GM23248 (cell line): Measurements from ENCODE around the gene CC2D2A. TPM values are rescaled to one million over a fixed set of nuclear protein-coding genes. Genes with fewer than 3 reads are reported as not detected.

Experiments
- DNase-seq: peaks from one replicate; pipeline ENCODE4 v3.0.0-alpha.2; 2015
- H2AFZ ChIP-seq: fragments of 200-600 bp; sonication (generic); 2 replicates; pipeline ENCODE4 v1.6.1; 2016; ENCODE audit warnings: antibody characterized with exemption
- H3F3A ChIP-seq: fragments of 200-600 bp; sonication (generic); 2 replicates; pipeline ENCODE4 v1.6.1; 2016; ENCODE audit warnings: mild to moderate bottlenecking, antibody characterized with exemption, mixed run types; ENCODE audit not compliant: insufficient read depth
- H3K27ac ChIP-seq: fragments of 200-600 bp; sonication (generic); 2 replicates; pipeline ENCODE4 v1.5.1; 2016; ENCODE audit warnings: mild to moderate bottlenecking
- H3K27me3 ChIP-seq: fragments of 200-600 bp; sonication (generic); replicated peaks from 2 replicates; pipeline ENCODE4 v1.6.1; 2016; ENCODE audit warnings: mild to moderate bottlenecking; ENCODE audit not compliant: insufficient read depth
- H3K36me3 ChIP-seq: fragments of 200-600 bp; sonication (generic); 2 replicates; pipeline ENCODE4 v1.6.1; 2016; ENCODE audit warnings: low read depth, mild to moderate bottlenecking
- H3K4me1 ChIP-seq: fragments of 200-600 bp; sonication (generic); 2 replicates; pipeline ENCODE4 v1.6.1; 2016; ENCODE audit warnings: mild to moderate bottlenecking; ENCODE audit not compliant: insufficient read depth
- H3K4me2 ChIP-seq: fragments of 200-600 bp; sonication (generic); one replicate; pipeline ENCODE4 v1.6.1; 2016; ENCODE audit warnings: mild to moderate bottlenecking; ENCODE audit not compliant: unreplicated experiment
- H3K4me3 ChIP-seq: fragments of 200-600 bp; sonication (generic); 2 replicates; pipeline ENCODE4 v1.5.1; 2016; ENCODE audit warnings: mild to moderate bottlenecking
- H3K79me2 ChIP-seq: fragments of 200-600 bp; sonication (generic); 2 replicates; pipeline ENCODE4 v1.6.1; 2016; ENCODE audit warnings: mild to moderate bottlenecking; ENCODE audit not compliant: insufficient read depth
- H3K9ac ChIP-seq: fragments of 200-600 bp; sonication (generic); 2 replicates; pipeline ENCODE4 v1.6.1; 2016; ENCODE audit warnings: mild to moderate bottlenecking
- H3K9me2 ChIP-seq: fragments of 200-600 bp; sonication (generic); 2 replicates; pipeline ENCODE4 v1.6.1; 2016; ENCODE audit warnings: mixed run types, mild to moderate bottlenecking, moderate library complexity; ENCODE audit not compliant: insufficient read depth
- H3K9me3 ChIP-seq: fragments of 200-600 bp; sonication (generic); one replicate; pipeline ENCODE4 v1.6.1; 2017; ENCODE audit warnings: low read depth
- H4K20me1 ChIP-seq: fragments of 200-600 bp; sonication (generic); 2 replicates; pipeline ENCODE4 v1.6.0; 2016; ENCODE audit not compliant: insufficient read depth
- EZH2 ChIP-seq: fragments of 200-600 bp; sonication (generic); IDR thresholded peaks from 2 replicates; pipeline ENCODE4 v1.6.1; 2018; ENCODE audit warnings: antibody characterized with exemption, mild to moderate bottlenecking; ENCODE audit not compliant: insufficient read depth, poor library complexity, severe bottlenecking
- EZH2phosphoT487 ChIP-seq: fragments of 200-600 bp; sonication (generic); IDR thresholded peaks from 2 replicates; pipeline ENCODE4 v1.6.1; 2018; ENCODE audit warnings: antibody characterized with exemption, moderate library complexity, mild to moderate bottlenecking, low read depth; ENCODE audit not compliant: insufficient read depth
- WGBS, 2 experiments: methylation state at CpG; one replicate each; pipeline ENCODE4 v1.1.6; 2015 to 2017; ENCODE audit warnings: low lambda C conversion rate in 2 of 2, low coverage in 1 of 2; ENCODE audit errors: missing lambda C conversion rate in 2 of 2; 5-methylcytosine and 5-hydroxymethylcytosine counted together
- in situ Hi-C: fragments of 300-500 bp; cut with MboI; formaldehyde crosslinking; loops from 2 replicates; pipeline ENCODE4 v1.15.0; 2020
- polyA plus RNA-seq: library from polyadenylated mRNA; unstranded; fragments of >200 nt; fragmentation: Nextera tagmentation; extraction: Ambion mirVana; gene quantifications from 2 replicates; pipeline ENCODE4 v1.2.1, GENCODE V29; 2016
- total RNA-seq: library from RNA; depleted of rRNA; stranded (reverse); fragments of >200 nt; shearing (Covaris generic); gene quantifications from 2 replicates; pipeline ENCODE4 v1.2.3, GENCODE V29; 2014

CC2D2A gene
- total and polyA plus RNA-seq, 2 experiments from 2014 or later = 10.2 to 11.5 TPM

GRCh38 chr4:15488136-15488535 is 18.5 kb downstream of the CC2D2A start:
- no peaks in the 10 kb centered on the region for H3K79me2 ChIP-seq
- in situ Hi-C loops = loop anchor here (25.0 kb wide), 1 partner anchor 474 kb away; the partner anchor contains the start of gene FGFBP2
- peaks cover 5% of the 10 kb centered on the region; the same call in 1 of the 2 replicates for H3F3A ChIP-seq
- H2AFZ ChIP-seq = no peak overlapping the region
- H3K27ac ChIP-seq = no peak overlapping the region
- H3K36me3 ChIP-seq = no peaks in the 10 kb centered on the region
- TF ChIP-seq EZH2 (no peak), EZH2phosphoT487 (no peak)
- no peaks in the 10 kb centered on the region for H4K20me1 ChIP-seq
- DNase-seq = no peak
- no peaks in the 10 kb centered on the region for H3K27me3 ChIP-seq
- H3K9me2 ChIP-seq = no peaks in the 10 kb centered on the region
- H3K9ac ChIP-seq = no peak overlapping the region
- H3K4me3 ChIP-seq = no peak overlapping the region
- no peak overlapping the region for H3K4me2 ChIP-seq
- no peaks in the 10 kb centered on the region for H3K9me3 ChIP-seq
- no peaks in the 10 kb centered on the region for H3K4me1 ChIP-seq

- H3K27ac ChIP-seq = no peak overlapping the region
- 51 to 53% methylated on average over 6 of the region's 6 CpGs for WGBS, 2 experiments
These were observed 19.2 kb downstream of the CC2D2A start for GRCh38 chr4:15488658-15489470.

DNA sequence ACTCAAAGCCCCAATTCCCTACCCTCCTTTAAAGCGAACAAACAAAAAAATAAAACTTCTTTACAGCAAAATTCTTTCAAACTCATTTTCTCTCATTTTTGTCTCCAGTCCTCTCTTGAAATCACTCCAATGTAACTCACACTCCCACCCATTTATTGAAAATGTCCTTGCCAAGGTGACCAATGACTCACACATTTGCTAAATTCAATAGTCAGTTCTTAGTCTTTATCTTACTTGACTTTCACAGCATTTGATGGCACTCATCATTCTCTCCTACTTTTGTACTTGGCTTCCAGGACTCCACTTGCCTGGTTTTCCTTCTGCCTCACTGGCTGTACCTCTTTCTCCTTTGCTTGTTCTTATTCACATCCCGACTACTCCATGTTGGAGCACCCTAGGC is 19.9 kb downstream of the CC2D2A start:
- H3K9me3 ChIP-seq = no peaks in the 10 kb centered on the region
- no peak overlapping the region for H3K4me2 ChIP-seq
- no peak for DNase-seq
- no peak overlapping the region for H3K4me3 ChIP-seq
- WGBS, 2 experiments = 51 to 60% methylated on average over 2 of the region's 2 CpGs
- no peaks in the 10 kb centered on the region for H3K9me2 ChIP-seq
- no peaks in the 10 kb centered on the region for H3K36me3 ChIP-seq
- TF ChIP-seq EZH2phosphoT487 (no peak), EZH2 (no peak)
- H3F3A ChIP-seq = peaks cover 5% of the 10 kb centered on the region; the same call in 1 of the 2 replicates
- H2AFZ ChIP-seq = no peak overlapping the region
- no peak overlapping the region for H3K27ac ChIP-seq
- no peaks in the 10 kb centered on the region for H4K20me1 ChIP-seq
- H3K9ac ChIP-seq = no peak overlapping the region
- no peaks in the 10 kb centered on the region for H3K79me2 ChIP-seq
- no peaks in the 10 kb centered on the region for H3K4me1 ChIP-seq
- H3K27me3 ChIP-seq = no peaks in the 10 kb centered on the region
- in situ Hi-C loops = loop anchor here (25.0 kb wide), 1 partner anchor 473 kb away; the partner anchor contains the start of gene FGFBP2

More at GRCh38 chr4:15488658-15489470, 19.2 kb downstream of the CC2D2A start:
- Histone ChIP-seq H3K4me1 (no peaks in the 10 kb centered on the region), H4K20me1 (no peaks in the 10 kb centered on the region), H3K79me2 (no peaks in the 10 kb centered on the region), H3K9me2 (no peaks in the 10 kb centered on the region), H3F3A (peaks cover 5% of the 10 kb centered on the region; the same call in 1 of the 2 replicates), H2AFZ (no peak overlapping the region), H3K27me3 (no peaks in the 10 kb centered on the region), H3K36me3 (no peaks in the 10 kb centered on the region), H3K9ac (no peak overlapping the region), H3K4me3 (no peak overlapping the region), H3K9me3 (no peaks in the 10 kb centered on the region), H3K4me2 (no peak overlapping the region)
- TF ChIP-seq EZH2 (no peak), EZH2phosphoT487 (no peak)
- DNase-seq = peak; percentile 41
- in situ Hi-C loops = loop anchor here (25.0 kb wide), 1 partner anchor 473 kb away; the partner anchor contains the start of gene FGFBP2

DNA sequence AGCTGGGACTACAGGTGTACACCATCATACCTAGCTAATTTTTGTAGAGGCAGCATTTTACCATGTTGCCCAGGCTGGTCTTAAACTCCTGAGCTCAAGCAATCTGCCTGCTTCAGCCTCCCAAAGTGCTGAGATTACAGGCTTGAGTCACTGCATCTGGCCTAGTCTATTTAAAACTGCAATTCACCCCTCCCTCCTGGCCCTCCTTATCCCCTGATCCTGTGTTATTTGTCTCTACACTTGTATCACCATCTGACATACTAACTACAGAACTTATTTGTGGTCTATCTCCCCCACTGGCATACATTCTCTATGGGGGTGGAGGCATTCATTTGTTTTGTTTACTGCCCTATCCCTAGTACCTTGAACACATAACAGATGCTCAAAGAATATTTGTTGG is 23.7 kb downstream of the CC2D2A start:
- Histone ChIP-seq H3K36me3 (no peaks in the 10 kb centered on the region), H4K20me1 (no peaks in the 10 kb centered on the region), H3K9me3 (no peaks in the 10 kb centered on the region), H3K27ac (no peak overlapping the region), H3K4me1 (no peaks in the 10 kb centered on the region), H3F3A (peaks cover 5% of the 10 kb centered on the region; the same call in 1 of the 2 replicates), H3K9me2 (no peaks in the 10 kb centered on the region), H3K4me3 (no peak overlapping the region), H3K9ac (no peak overlapping the region), H3K79me2 (no peaks in the 10 kb centered on the region), H3K4me2 (no peak overlapping the region), H2AFZ (no peak overlapping the region), H3K27me3 (no peaks in the 10 kb centered on the region)
- TF ChIP-seq EZH2phosphoT487 = no peak
- no peak for TF ChIP-seq EZH2
- no peak for DNase-seq
- in situ Hi-C loops = loop anchor here (25.0 kb wide), 1 partner anchor 469 kb away; the partner anchor contains the start of gene FGFBP2
